ENCODE measurements around the gene TMEM212.

Gene TMEM212

DNA sequence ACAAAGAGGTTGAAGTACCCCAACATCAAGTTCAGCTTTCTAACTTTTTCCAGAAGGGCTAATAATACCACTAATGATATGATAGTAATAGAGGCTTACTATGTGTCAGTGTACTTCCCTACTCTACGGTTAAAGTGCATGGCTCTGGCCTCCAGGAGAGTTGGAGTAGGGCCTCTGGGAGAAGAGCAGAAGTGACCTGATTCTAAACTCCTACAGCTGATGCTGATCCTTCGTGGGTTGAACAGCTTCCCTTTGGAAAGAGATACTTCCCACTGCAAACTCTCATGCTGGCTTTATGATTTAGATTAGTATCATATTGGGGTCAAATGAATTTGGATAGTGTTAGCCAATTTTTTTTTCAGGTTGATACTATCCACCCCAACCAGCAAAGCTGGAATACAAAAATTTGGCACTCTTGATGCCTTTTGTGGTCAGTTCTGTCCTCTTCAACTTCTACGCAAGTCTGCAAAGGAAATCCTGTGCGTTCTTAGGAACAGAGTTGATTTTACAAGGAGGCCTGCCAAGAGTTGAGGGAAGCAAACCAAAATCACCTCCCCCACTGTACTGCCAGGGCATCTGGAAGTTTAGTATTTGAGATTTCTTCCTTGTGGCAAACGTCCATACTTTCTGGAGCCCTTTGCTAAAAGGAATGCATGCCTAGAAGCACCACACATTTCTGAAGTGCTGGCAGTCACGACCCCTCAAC lies 17.8 kb downstream of the TMEM212 start:
- DNase-seq (ENCODE audit: low read depth) = no peak

DNA sequence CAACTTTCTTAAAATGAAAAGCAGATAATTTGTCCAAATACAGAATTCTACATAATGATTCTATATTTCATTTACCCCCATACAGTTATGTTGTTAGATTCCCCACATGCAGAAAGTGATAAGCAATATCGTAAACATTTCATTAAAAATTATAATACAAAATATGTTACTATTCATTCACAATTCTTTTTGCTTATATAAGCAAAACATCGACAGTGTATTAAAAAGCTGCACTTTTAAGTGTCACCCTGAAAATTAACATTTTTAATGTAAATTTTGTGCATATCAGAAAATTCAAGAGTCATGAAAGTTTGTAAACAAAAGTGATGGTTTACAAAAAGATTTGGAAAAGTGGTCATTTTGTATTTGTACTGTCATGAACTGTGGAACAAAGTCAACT lies 19.2 kb downstream of the TMEM212 start:
- DNase-seq (ENCODE audit: low read depth) = no peak

DNA sequence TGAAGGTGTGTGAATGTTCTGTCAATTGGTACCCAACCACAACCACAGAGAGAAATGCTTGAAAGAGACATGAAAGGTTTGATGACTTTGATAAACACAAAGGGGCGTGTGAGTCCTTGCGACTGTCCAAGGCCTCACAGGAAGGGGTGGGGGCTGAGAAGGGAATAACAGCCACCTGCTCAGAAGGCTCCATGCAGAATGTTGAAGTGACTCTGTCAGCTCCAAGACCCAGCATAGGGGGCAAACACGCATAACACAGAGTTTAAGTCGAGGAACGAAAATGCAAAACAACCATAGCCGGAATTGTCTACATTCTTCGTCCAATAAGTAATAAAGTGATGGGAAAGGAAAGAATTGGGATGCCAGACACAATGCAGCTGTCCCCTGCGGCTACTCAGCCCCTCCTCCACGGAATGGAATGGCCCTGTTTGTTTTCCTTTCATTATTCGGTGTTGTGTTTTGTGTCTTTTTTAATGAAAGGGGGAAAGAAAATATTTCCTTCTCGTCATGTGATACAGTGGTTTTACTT lies 19.9 kb downstream of the TMEM212 start:
- no peak for DNase-seq (ENCODE audit: low read depth)

DNA sequence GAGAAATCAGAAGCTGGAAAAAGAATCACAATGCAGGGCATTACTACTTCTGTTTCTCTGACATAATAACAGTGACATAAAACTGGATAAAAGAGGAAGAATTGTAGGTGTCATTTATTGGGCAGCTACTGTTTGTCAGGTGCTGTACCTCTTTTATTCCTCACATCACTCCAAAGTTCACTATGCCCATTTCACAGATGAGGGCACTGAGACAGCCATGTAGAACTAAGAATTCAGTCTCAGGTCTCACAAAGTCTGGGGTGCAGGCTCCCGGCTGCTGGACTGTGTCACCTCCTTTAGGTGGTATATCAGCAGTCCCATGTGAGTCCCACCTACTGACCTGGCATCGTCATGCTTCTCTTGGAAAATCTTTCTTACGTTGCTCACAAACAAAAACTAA lies 20.8 kb downstream of the TMEM212 start:
- no peak for DNase-seq (ENCODE audit: low read depth)

DNA sequence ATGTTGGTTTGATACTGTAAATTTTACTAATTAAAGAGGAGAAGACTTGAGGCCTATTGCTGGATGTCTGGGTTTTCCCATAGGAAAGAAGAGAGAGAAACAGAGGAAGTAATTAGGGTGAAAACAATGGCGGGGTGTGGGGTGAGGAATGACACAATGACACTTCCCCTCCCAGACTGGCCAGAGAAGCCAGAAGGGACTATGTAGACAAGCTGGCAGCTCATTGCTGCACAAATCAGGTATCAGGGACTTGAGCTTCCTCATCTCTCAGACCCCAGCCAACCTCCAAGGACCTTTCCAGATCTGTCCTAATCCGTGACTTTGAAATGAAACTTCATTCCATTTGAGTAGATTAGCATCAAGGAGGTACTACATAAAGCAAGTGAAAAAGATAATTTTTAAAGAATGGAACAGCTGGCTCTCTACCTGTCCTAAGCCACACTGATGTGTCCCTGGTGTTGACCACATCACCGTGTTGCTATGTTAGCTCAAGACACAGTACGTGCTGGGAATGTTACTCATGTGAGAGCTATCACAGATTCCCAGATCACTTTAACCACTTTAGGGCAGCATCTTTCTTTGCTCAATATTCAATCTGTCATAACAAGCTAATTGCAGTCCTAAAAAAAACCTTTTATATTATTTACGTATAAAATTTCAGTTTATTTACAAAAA lies 22.2 kb downstream of the TMEM212 start:
- DNase-seq (ENCODE audit: low read depth) = no peak

DNA sequence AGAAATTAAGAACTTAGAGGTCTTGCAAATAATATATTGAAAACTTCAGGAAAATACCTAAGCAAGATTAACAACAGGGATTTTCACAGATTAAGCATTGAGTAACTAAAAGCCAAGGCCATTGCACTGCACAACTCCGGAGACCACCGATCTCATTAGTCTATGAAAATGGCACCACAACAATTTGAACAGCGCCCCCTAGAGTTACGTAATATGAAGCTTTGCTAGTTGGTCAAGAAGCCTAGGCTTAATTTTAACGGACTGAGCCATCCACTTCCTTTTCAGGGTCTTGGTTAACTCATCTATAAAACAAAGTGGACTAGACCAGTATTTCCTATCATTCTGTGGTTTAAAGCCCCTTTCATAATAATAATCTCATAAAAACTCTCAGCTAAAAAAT lies 24.8 kb downstream of the TMEM212 start:
- no peak for DNase-seq (ENCODE audit: low read depth)

DNA sequence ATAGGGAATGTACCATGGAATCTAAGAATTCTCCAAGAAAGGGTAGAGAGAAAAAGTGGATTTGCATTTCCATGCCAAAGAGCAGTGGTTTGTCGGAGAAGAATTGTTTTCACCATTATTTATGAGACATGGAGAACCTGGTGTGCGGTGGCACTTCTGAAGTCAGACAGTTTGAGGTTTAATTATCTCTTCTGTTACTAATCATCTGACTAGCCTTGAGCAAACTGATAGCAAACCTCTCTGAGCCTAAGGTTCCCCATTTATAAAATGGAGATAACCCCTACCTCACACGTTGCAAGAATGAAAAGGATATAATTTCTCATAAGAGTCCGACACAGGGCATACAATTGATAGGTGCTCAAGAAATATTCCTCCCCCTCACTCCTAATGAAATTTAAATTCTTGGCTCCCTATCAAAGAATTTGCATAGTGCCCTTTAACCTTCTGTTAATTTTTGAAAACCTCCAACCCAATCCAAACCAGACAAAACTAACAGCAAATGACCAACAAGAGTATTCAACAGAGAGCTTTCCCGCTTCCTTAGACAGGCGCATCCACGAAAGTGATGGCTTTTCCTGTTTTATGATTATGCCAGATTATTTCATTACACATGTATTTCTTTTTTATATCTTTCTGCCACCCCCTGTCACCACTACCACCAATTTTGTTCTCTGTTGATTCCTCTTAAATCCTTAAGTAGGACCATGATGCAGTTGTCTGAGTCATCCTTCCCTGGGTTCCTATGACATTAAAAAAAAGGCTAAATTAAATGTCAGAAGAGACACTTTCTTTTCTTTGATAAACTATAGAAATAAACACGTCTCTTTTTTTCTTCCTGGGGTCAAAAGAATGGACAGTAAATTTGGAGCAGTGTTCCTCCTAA lies 28.5 kb downstream of the TMEM212 start:
- DNase-seq (ENCODE audit: low read depth) = no peak

DNA sequence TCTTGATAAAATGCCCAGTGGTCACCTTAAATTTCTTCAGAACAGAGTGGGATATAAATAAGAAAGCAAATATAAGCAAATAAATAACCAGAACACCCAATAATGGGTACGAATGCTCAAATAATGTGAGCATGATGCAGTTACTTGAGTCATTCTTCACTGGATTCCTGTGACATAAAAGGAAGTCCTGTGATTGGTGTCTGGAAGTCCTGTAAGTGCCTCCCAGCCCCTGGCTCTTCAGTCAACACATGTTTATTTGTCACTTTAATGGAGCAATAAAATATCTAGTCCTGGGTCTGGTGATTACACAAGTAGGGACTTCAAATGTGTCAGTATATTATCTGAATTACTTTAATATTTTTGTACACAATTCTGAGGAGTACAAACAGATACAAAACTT lies 30.4 kb downstream of the TMEM212 start:
- no peak for DNase-seq (ENCODE audit: low read depth)

DNA sequence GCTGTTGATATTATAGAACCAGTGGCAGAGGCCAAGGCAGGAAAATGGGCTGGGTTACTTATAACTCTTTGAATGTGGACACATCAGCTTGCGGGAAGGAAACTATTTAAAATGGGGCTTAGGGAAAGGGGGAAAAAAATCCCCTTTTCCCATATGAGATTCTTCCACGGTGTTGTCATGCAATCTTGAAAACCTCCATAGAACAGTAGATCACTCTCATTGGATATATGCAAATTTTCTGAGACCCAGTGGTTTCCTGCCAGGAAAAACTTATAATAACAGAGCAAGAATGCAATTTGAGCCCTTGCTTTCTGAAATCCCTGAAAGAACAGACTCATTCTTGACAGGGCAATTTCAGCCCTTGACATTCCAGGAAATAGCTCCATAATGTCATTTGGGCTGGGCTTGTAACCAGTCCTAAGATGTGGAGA lies 31.1 kb downstream of the TMEM212 start:
- no peak for DNase-seq (ENCODE audit: low read depth)

DNA sequence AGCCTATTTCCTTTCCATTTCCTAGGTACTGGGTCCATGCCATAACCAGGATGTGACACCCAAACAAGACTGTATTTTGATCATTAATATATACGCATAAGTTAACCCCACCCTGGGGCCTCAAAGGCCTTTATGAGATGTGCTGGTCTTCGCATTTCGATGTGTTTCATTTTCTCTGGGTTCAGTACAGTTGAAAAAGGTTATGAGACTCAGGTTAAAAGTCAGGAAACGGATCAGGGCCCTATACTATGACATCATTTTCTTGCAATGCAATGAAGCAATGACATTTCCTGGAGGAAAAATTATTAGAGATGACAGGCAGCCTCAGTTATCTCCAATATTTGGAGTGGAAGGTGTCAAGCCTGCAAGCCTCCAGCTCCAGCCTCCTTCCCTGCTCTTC lies 31.7 kb downstream of the TMEM212 start:
- DNase-seq (ENCODE audit: low read depth) = no peak

DNA sequence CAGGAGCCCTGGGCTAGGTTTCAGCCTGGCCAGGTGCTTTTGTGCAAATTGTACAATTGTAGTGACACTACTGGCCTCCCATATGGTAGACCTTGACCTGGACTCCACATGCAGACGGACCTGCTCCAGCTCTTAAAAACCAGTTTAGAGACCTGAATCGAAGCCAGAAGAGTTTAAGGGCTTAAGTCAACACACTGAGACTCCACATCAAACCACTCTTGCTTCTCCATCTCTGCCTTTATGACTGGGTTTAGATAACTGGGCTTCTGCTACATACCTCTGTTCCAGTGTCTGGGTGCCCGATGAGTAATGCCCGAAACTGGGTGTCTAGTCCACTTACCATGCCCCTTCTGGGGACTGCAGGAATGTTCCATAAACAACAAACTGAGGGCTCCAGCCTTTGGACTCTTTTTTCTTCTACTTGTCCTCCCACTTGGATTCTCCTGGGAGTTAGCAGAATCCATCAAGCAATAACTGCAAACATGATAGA lies 32.8 kb downstream of the TMEM212 start:
- no peak for DNase-seq (ENCODE audit: low read depth)

DNA sequence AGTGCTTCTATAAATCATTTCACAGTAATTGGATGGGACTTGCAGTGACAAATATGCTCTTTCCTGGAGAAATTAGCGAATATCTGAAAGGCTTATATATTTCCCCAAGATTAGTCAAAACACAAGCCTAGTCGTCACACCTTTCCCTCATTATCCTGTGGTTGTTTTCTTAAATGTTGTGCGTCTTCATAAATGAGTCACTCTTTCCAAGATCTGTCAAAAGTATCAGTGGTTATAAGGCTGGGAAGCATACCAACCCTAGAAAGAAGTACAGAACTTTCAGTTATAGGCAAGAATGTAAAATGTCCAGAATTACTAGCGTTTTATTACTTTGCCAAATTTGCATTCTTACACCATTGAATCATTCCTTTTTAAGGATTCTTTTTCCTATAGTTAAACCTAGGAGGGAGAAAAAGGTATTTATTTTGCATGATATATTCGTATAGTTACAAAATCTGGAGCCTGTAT lies 33.6 kb downstream of the TMEM212 start:
- DNase-seq (ENCODE audit: low read depth) = no peak

DNA sequence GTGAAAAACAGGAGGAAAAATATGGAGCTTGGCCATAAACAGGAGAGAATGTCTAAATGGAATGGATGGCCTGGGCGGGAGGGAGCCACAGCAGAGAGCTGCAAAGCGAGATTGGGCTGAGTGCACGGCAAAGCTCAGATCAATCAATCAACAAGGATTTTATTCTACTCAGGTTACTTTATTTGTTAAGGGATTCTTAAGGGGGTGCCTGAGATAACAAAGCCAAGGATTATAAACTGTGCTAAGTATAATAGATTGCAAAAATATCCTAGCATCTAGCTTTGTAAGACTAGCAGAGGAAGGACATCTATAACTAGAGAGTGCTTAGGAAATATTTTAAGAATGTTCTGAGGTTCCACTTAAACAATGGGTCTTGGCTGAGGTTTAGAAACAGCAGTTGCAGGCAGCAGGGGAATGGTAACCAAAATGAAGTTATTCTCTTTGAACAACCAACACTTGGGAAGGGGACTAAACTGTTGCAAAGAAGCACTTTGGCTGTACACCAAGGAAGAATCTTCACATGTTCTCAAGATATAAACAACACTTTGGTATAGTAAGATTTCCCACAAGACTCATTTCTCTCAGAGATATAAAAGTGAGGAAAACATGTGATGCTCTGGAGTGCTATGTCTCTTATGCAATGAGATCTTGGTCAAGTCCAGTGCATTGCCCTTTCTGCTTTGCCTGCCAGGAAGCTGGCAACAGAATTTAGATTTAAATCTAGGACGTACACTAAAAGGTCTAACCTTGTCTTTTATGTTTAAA lies 35.5 kb downstream of the TMEM212 start:
- DNase-seq (ENCODE audit: low read depth) = no peak

DNA sequence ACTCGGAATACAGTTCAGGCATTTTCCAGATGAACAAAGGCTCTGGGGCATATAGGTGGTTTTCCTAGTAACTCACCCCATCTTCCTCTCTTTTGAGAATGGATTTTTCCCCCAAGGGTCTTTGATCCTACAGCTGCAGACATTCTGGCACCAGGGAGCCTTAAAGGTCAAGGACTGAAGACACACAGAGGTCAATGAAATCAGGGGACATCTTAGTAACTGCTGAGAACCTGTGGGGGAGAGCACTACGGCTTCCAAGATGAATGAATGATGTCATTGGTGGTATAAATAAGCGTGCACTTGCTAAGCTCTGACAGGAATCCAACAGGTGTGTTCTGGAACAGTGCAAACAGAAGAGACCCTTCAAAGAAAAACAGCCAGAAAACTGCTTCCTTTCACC lies 36.3 kb downstream of the TMEM212 start:
- no peak for DNase-seq (ENCODE audit: low read depth)

DNA sequence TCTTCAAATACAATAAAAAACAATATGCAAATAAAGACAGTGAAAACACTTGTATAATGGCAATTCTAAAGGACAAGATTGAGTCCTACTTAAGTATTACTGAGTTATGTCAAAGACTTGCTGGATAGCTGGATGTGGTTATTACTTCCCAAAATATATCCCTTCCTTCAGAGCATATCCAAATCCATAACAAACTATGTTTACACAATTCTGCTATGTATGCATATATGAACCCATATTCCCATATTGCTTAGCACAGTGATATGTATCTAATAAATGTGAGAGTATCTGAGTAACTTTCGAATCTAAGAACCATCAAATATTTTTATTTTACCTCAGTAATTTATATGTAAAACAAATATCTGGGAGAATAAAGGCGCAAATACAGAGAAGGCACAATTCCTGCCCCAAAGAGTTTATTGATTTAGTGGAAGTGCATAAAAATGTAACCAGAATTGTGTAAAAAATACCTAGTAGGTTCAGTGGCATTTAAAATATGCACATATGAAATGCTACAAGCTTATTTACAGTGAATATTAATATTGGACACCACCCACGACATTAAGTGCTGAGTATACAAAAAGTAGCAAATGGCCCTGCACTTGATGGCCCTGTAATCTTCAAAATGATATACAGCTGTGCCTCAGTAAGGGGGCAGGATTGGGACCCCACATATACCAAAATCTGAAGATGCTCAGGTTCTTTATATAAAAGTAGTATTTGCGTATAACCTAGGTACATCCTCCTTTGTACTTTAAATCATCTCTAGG lies 37.1 kb downstream of the TMEM212 start:
- DNase-seq (ENCODE audit: low read depth) = no peak

DNA sequence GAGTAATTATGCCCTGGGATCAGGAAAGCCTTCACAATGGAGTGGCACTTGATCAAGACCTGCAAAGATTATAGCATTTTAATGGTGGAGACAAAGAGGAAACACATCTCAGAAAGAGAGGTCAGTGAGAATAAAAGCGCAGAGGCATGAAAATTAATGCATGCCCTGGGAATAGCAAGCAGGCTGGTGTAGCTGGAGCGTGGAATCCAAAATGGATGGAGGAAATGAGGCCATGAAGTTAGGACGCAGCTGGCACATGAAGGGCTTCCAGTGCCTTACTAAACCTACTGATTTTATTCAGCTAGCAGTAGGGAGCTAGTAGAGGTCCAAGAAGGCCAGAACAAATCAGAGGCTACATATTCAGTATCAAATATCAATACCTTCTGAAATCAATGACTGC lies 38.1 kb downstream of the TMEM212 start:
- no peak for DNase-seq (ENCODE audit: low read depth)

DNA sequence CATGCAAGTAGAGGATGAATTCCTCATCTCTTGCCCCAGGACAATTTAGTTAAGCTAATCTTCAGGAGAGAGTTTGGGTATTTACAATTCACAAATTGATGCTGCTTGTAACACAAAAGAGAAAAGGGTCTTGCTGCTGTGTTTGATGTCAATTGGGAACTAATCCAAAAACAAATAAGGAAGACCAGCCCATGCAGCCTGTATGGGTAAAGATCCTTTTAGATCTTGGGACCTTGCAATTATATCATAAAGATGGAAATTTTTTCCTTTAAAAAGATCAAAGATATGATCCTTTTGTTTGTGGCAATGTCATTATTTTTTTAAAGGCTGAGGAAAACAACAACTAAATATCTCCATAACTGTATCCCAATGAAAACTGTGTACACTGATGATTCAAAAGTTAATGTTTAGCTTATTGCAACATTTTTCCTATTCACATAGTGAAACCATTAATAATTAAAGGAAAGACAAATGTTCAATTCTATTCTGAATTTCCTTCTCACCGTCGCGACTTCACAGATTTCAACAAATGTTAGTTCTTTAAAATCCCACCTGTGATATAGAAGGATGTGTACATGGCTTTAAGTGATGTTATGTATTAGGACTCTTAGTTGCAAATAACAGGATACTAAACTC lies 40.2 kb downstream of the TMEM212 start:
- no peak for DNase-seq (ENCODE audit: low read depth)

DNA sequence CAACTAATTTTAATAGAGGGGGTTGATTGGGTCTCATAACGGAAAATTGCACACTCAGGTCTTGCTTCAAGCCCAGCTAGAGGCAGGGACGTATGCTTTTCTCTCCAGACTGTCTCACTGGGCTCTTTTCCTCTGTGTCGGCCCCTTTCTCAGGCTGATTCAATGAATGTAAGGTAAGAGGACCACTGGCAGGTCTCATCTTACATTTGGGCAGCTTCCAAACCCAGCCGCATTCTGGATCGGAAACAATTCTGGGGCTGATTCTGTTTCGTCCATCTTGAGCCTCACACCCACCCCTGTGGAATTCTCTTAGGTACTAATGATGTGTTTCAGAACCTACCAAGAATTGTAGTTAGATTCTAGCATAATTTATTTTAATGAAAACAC lies 40.7 kb downstream of the TMEM212 start:
- DNase-seq (ENCODE audit: low read depth) = no peak

DNA sequence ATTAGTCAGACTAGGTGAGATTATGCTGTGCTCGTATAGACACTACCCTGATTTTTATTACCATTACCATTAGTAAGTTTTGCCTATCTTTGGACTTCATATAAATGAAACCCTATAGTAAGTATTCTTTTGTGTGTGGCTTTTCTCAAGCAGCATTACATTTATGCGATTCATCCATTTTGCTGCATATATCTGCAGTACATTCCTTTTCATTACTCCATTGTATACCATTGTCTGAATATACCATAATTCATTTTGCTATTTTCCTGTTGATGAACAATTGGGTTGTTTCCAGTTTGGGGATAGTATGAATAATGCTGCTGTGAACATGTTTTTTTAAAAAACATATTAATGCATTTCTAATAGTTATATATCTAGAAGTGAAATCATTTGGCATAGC lies 45.3 kb downstream of the TMEM212 start:
- DNase-seq (ENCODE audit: low read depth) = no peak

DNA sequence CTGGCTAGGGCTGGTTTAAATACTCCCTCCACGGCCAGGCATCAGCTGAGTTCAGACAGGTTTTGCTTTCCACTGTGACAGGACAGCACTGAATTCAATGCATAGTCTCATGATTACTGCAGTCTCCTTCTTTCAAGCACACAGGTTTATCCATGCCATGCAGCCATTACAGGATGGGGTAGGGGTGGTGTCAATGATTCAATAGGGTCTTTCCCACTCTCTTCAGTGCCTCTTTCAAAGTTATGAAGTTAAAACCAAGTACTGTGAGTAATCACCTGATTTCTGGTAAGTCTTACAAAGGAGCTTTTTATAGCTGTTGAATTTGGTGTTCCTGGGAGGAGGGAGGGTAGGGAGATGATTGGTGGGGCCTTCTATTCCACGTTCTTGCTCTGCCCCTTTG lies 47.2 kb downstream of the TMEM212 start:
- no peak for DNase-seq (ENCODE audit: low read depth)

Data from stimulated activated CD8-positive, alpha-beta memory T cell treated with anti-CD3 and anti-CD28 coated beads, Interleukin-12 subunit alpha, Interleukin-12 subunit beta, amount 100 ng/mL, for 4 hours (primary cell).